ELR (cell line): ENCODE data around the gene AHRR.

Experiments used
- DNase-seq: peaks from one replicate; pipeline ENCODE4 v3.0.0-alpha.2; 2015; ENCODE audit warnings: low read depth

AHRR gene

DNA sequence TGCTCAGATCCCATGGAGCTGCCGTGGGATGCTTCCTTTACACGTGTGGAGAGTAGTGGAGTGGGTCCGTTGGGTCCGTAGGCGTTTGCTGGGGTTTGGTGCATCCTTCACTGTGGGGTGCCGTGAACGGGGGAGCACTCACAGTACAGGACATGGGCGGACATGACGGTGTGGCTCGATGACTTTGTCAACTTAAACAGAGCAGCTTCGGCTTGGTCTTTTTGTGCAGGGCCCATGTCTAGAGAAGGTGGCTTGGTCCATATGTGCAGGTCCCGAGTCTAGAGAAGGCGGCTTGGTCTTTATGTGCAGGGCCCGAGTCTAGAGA, 95.1 kb downstream of the AHRR start:
- DNase-seq: no peak

DNA sequence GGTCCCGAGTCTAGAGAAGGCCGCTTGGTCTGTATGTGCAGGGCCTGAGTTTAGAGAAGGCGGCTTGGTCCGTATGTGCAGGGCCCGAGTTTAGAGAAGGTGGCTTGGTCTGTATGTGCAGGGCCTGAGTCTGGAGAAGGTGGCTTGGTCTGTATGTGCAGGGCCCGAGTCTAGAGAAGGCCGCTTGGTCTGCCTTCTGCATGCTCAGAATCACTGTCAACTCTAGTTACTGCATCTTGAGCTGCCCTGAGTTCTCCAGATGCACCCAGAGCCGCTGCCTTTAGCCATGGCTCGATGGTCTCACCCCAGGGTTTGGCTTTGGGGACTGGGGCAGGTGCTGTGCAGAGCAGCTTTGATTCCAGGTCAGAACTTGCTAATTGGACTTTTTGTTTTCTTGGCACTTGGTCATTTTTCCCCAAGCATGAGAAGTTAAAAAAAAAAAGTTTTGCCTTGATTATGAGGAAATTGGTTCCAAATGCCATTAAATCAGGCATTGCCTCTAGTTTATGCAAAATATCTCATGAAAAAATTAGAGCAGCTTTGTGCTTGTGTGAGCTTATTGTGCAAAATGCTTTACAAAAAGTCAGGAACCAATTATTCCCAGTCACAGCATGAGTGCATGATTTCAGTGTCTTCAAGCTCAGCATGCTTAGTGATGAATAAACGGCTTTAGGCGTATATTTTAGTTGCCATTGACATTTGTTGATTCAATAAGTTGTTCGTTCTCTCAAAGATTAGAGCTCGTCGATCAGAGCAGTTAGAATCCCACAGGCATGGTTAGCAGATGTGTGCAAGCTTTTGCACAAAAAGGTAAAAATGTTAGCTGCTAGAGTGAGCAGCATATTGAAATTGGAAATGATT, 96.0 kb downstream of the AHRR start:
- DNase-seq: no peak

DNA sequence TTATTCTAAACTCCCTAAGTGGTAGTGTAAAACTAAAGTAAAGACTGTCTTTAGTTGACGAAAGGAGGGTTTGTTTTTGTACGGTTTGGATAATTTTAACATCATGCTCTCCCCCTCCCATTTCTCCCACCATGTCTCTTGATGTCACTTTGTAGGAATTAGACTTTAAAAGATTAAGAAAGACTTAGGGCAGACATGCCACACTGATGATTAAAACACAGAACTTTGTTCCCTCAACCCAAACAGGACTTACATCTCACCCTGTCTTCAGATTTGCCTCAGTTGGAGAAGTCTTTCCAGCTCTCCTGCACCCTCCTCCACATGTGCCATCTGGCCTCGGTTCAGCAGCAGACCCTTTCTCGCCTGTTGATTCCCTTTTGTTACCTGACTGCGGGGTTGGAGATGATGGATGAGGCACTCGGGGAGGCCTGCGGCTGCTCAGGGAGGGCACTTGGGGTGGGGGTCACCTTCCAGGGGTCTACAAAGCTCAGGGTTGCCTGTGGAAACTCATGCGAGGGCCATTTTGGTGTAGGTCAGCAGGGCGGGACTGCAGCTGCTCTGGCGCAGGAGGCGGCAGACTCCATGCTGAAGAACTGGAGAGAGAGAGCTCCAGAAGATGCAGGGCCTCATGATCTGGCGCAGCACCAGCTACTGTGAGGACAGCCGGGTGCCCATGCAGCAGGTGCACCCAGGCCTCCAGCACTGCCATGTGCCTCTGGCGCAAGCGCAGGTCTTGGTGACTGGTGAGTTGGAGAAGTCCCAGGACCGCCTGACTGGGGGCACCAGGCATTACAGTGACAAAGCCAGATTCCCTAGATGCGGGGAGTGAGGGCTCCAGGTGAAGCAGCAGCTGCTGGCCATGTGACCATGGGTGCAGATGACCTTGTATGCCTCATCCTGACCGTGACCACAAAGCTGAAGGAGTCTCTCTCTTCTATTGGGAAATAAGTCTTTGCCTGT, 96.9 kb downstream of the AHRR start:
- DNase-seq: peak; percentile 47

DNA sequence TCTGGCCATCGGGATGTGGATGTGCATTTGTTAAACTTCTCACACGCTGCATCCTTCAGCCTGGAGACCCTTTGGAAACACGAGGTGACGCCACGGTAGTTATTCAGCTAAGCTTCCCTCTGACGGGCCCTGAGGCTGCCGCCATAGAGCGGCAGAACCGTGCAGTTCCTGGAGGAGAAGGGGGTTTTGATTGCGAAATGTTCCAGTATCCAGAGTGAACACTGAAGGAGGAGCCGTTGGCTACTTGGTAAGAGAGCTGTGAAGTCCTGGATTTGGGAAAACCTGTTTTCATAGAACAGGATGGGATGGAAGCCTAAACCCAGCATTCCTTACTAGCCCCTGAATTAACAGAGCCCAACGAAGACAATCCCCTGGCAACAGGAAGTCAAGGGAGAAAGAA, 98.5 kb downstream of the AHRR start:
- no peak for DNase-seq

DNA sequence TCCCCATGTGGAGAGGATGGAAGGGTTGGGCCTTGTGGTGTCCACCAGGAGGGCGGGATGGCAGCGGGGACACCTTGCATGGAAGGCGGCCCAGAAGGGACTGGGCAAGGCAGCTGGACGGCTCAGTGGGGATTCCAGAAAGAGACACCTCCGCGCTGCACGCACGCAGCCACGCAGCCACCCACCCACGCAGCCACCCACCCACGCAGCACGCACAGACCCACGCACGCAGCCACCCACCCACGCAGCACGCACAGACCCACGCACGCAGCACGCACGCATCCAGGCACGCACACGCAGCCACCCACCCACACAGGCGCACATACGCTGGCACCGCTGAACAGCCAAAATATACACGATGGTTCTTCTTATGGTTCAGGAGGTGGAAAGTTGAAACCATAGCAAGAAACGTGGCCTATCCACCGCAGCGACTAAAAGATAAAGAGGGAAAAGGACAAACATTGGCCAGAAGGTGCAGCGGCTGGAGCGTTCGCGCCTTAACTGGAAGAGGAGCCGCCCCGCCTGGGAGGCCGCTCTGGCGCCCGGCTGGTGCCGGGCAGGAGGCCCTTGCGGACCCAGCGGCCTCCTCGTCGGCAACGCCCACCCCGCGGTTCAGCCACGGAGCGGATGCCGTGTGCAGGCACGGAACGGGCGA, 99.2 kb downstream of the AHRR start:
- no peak for DNase-seq

DNA sequence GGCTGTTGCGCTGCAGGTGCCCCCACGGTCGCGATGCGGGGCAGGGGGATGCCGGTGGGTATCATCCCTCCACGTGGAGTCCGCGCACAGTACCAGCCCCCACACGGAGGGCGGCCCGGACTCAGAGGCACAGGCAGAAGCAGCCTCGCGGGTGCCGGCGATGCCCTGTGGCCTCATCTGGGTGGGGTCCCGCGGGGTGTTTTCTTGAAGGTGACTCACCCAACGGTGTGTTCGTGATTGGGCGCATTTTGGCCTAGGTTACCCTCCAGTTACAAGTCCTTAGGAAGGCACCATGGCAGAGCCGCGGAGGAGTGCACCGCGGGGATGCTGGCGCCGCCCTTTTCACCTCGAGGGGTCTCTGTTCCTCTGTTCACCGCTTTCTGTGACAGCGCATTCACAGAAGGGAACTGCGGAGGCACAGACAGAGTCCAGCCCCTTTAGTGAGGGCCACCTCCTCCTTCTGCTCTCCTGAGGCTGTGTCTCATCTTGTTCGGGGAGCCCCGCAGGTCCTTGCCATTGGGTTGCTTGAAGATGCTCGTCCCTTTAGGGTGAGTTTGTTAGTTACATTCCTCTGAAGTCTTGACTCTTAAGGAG, 99.9 kb downstream of the AHRR start:
- no peak for DNase-seq

DNA sequence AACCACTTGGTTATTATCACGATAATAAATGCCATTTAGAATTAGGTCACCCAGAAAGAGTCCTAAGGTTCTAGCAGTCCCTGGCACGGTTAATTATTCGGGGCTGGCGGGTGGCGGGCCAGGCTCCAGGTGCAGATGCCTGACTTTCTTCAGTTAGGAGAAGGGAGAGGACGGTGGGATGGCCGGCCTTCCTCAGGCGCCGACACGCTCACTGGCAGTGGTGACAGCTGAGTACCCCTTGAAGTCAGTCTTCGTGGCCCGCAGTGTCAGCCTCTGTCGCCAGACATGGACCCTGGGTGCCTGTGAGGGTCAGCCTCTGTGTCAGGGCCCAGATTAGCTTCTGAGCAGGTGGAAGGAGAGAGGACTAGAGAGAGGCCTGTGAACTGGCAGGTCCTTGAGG, 100.4 kb downstream of the AHRR start:
- no peak for DNase-seq

DNA sequence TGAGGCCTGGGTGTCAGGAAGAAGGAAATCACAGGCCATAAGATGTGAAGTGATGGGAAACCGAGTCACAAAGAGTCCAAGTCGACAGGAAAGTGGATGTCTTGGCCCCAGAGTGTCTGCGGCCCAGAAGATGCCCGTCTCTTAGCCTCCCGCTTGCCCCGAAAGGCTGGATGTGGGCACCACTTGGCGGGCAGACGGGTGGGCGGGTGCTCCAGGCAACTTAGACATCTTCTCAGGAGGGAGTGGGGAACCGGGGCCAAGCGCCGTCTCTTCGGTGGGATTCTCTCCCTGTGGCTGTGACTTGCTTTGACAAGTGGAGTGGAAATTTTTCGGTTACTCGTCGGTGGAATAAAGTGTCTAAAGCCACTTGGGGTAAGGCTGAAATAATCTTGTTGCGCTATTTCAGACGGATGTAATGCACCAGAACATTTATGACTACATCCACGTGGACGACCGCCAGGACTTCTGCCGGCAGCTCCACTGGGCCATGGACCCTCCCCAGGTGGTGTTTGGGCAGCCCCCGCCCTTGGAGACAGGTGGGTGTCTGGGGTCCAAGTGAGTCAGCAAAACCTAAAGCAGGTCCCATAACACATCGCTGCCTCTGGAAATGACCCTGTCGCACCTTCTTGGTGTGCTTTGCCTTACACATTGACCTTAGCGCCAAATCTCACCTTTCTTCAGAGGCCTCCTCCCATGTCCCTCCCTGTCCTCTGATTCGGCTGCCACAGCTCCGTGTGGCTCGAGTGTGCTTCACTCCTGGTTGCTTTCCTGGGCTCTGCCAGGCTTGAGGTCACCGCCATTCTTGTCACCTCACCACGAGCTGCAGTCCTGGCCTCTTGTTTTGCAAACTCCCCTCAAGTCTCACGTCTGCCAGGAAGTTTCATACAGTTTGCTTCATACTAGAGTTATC, 101.1 kb downstream of the AHRR start:
- no peak for DNase-seq

DNA sequence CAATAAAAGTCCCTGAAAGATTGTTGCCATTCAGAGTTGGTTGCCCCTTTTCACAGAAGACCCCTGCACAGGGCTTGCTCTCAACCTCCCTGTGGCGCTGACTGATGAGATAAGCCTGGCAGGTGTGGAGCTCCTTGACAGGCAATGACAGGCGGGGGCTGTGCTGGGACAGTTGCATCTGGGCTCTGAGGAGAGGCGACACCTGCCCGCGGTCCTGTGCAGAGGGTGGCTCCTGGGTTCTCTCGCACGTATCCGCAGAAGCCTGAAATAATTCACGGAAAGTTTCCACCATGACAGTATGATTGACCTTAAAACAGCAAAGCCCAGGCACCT, 101.7 kb downstream of the AHRR start:
- DNase-seq: no peak

DNA sequence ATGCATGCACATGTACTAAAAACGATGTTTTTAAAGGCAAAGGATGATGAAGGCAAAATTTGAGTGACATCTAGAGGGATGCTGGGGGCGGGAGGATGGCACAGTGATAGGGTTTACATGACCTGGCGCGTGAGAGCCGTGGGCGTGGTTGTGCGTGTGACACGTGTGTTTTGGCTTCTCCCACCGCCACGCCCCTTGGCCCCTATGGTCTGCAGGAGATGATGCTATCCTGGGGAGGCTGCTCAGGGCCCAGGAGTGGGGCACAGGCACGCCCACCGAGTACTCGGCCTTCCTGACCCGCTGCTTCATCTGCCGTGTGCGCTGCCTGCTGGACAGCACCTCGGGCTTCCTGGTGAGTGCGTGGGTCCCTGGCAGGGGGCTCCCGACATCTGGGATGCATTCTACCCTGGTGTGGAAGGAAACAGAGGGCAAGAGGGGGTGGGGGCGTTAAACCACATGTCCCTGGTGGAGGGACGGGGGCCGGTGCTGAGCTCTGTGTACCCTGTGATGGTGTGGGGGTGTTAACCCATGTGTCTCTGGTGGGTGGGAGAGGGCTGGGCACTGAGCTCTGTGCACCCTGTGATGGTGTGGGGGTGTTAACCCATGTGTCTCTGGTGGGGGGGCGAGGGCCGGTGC, 102.2 kb downstream of the AHRR start:
- DNase-seq: no peak

DNA sequence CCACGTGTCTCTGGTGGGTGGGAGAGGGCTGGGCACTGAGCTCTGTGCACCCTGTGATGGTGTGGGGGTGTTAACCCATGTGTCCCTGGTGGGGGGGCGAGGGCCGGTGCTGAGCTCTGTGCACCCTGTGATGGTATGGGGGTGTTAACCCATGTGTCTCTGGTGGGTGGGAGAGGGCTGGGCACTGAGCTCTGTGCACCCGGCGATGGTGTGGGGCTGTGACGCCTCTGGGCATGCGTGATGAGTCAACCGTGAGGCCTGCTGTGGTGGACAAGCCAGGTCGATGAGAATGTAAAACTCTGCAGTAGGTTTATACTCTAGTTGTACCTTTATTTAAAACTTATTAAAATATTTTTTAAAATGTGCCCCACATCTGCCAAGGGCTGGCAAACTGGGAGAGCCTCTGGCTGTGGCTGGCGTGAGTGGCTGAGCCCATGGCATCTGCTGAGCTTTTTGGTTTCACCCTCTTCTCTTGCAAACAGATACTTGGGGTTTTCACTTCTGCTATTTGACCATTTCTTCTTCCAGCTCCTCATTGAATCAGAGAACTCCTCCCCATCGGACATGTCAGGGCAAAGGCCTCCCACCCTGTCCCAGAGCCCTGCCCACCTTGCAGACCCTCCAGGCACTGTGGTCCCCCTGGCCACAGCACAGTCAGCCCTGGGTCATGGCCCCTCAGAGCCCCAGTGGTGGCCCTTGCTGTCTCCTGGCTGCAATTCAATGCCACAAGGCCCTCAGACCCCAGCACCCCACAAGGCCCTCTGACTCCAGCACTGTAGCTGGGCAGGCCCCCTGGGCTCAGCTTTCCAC, 103.0 kb downstream of the AHRR start:
- DNase-seq: peak; percentile 85

DNA sequence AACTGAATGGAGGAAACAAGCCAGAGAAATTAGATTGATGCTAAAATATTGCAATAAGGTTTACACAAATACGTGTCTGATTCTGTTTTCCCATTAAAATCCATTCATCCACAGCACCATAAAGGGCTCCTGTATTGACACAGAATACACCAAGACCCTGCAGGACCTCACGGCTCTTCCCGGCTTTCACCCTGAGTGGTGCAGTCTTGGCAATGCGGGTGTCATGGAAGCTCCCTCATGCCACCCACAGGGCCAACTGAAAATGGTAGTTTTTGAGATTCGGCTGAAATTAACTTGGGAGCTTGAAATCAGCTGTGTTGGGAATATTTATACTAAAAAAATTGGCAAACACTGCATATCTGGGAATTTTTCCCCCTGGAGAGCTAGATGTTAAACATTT, 104.2 kb downstream of the AHRR start:
- DNase-seq: peak; percentile 28

DNA sequence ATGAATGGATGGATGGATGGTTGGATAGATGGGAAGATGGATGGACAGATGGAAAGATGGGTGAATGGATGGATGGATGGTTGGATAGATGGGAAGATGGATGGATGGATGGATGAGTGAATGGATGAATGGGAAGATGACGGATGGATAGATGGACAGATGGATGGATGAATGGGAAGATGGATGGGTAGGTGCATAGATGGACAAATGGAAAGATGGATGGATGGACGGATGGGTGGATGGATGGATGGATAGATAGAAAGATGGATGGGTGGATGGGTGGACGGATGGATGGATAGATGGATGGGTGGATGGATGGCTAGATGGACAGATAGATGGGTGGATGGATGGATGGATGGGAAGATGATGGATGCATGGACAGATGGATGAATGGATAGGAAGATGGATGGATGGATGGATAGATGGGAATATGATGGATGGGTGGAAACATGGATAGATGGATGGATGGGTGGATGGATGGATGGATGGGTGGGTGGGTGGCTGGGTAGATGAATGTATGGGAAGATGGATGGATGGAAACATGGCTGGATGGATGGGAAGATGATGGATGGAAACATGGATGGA, 105.0 kb downstream of the AHRR start:
- DNase-seq: no peak

DNA sequence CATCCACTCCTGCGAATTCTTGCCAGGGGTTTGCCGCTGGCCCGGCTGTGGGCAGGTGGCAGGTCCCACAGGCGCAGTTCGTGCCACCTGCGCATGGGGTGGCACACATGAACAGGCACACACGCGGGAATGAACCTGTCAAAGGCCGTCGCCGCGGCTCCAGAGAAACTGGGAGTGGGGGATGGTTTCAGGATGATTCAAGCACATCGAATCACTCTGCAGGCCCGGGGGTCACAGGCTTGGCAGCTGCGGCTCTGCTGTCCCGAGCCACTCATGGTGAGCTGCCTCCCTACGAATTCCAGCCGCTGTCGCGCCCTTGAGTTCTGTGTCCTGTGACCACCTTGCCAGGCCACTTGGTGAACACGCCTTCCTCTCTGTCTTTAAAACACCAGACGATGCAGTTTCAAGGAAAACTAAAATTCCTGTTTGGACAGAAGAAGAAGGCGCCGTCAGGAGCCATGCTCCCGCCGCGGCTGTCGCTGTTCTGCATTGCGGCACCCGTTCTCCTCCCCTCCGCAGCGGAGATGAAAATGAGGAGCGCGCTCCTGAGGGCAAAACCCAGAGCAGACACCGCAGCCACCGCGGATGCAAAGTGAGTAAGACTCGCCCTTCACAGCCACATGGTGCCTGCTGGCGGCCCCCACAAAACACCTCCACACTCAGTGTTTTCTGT, 106.0 kb downstream of the AHRR start:
- no peak for DNase-seq

DNA sequence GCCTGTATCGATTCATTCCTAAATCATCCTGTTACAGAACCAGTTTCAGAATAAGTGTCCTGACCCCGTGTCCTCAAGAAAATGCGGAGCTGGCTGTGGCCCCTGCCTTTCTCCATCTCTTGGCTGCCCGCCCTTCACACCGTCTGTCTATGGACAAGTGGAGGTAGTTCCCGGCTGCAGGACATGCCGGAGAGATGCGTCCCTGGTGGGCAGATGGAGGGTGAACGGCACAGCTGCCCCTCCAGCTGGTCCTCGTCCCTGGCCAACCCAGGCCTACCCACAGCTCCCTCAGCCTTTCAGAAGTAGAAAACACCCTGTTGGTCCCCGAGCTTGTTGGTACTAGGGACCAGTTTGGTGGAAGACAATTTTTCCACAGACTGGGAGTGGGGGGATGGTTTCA, 106.7 kb downstream of the AHRR start:
- DNase-seq: no peak

DNA sequence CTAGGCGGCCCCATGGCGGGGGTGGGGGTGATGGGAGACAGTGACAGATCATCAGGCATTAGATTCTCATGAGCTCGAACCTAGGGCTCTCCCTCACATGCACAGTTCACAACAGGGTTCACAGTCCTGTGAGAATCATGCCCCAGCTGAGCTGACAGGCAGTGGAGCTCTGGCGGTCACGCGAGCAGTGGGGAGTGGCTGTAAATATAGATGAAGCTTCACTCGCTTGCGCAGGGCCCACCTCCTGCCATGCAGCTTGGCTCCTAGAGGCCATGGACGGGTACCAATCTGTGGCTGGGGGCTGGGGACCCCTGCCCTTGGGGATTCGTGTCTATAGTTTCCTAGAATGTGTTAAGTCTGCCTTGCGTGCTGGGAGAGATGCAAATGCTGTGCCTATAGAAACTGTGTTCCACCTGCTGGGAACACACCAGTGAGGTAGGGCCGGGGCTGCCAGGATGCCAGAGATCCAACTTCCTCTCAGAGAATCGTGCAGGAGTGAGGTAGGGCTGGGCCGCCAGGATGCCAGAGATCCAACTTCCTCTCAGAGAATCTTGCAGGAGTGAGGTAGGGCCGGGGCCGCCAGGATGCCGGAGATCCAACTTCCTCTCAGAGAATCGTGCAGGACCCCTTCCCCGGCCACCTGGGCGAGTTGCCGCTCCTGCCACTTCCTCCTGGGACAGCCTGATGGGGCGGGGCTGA, 107.4 kb downstream of the AHRR start:
- no peak for DNase-seq

DNA sequence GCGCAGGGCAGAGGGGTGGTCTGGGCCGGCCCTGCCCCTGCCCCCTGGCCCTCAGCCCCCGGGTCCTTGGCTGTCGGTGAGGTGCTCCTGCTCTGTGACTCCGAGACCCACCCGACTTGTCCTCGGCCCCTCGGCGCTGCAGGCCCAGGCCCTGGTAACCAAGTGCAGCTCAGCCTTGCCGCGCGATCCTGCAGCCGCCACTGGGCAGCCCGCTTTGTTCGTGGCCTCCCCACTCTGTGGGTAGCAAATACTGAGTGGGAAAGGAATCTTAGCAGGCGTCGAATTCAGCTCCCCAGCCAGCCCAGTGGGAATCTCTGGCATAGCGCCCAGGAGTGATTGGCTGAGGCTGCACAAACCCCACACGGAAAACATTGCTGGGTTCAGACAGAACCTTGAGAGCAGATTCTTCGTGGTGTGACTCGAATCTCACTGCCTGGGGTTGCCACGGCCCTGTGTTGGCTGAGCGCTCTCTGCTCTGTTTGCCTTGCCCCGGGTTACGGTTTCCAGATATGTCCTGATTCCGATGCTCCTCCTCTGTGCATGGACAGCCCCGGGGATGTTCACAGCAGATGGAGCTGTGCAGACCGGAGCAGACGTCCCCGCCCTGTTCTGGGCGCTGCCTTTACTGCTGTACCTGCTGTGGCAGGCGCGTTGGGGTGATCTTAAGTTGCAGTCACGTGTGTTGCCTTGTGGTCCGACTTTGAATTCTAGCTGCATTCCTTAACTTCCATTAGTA, 108.1 kb downstream of the AHRR start:
- DNase-seq: no peak
